ENCODE results near the gene SDSL. TPM values are rescaled to one million over a fixed set of nuclear protein-coding genes. Genes with fewer than 3 reads are reported as not detected.

The SDSL gene
- total and polyA plus RNA-seq, 2 of the 4 experiments (the other 2 are of a cell fraction): 6.3 to 10.9 TPM

DNA sequence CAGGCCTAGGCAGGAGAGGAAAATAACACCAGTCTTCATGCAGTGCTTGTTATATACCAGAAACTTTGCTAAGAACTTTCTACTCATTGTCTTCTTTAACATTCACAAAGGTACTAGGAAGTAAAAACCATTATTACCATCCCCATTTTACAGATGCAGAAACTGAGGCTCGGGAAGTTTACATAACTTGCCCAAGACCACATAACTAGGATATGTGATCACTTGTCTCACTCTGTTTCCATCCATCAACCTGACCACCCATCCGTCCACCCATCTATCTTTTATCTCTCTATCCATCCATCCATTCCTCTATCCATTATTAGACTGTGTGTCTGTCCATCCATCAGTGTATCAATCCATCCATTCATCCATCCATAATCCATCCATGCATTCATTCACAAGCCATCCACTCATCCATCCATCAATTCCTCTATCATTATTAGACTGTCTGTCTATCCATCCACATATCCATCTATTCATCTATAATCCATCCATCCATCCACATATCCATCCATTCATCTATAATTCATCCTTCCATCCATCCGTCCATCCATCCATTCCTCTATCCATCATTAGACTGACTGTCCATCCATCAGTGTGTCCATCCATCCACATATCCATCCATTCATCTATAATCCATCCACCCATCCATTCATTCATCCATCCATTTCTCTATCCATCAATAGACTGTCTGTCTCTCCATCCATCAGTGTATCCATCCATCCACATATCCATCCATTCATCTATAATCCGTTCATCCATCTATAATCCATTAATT lies 16.5 kb downstream of the SDSL start:
- Histone ChIP-seq H2BK5ac (ENCODE audit: low read depth, low read length, poor library complexity, severe bottlenecking) (no peak overlapping the region), H2AFZ (replicated peaks; ENCODE audit: low read length, poor library complexity) (no peak overlapping the region), H3K27me3 (ENCODE audit: control insufficient read depth, insufficient read depth, low read length) (peaks cover 11% of the 10 kb centered on the region), H2BK15ac (ENCODE audit: low read depth, low read length) (no peak overlapping the region), H3K18ac (ENCODE audit: low read depth, low read length) (no peak overlapping the region), H4K8ac (ENCODE audit: low read depth in 2 of 2, low read length in 2 of 2) (no peak overlapping the region), H3K56ac (ENCODE audit: extremely low read depth, insufficient read depth, low read length) (no peak overlapping the region), H3K4me3 (ENCODE audit: insufficient read depth, low read depth, low read length) (no peak overlapping the region), H4K91ac (ENCODE audit: insufficient read depth, low read depth, low read length) (no peak overlapping the region), H2AK9ac (replicated peaks; ENCODE audit: low read depth, low read length, poor library complexity) (no peak overlapping the region), H2BK20ac (ENCODE audit: low read depth, low read length) (no peak overlapping the region), H3K27ac (ENCODE audit: insufficient read depth, low read length) (no peak overlapping the region), H2BK120ac (ENCODE audit: low read depth, low read length) (no peak overlapping the region), H2AK5ac (ENCODE audit: low read depth, low read length) (no peak overlapping the region), H3K4ac (ENCODE audit: low read depth, low read length) (no peak overlapping the region), H3K79me1 (ENCODE audit: low read depth in 1 of 2, low read length in 2 of 2) (no peaks in the 10 kb centered on the region), H3K9ac (ENCODE audit: low read depth, low read length) (no peak overlapping the region), H4K20me1 (ENCODE audit: insufficient read depth, low read length) (no peaks in the 10 kb centered on the region), H4K5ac (ENCODE audit: low read depth, low read length) (no peak overlapping the region), H3K4me1 (ENCODE audit: control insufficient read depth, insufficient read depth, low read length) (no peaks in the 10 kb centered on the region), H3K14ac (replicated peaks; ENCODE audit: low read depth, low read length) (no peak overlapping the region), H3K9me3 (ENCODE audit: control insufficient read depth, insufficient read depth, low read length) (no peaks in the 10 kb centered on the region), H3K23ac (ENCODE audit: low read depth, low read length) (no peak overlapping the region), H3K4me2 (ENCODE audit: low read depth, low read length) (no peak overlapping the region), H3K9me1 (ENCODE audit: insufficient read depth, low read length) (no peaks in the 10 kb centered on the region), H3K36me3 (ENCODE audit: control insufficient read depth, insufficient read depth, low read length) (no peaks in the 10 kb centered on the region)
- DNase-seq (no peak), ATAC-seq (ENCODE audit: low read depth) (no peak)
- TF ChIP-seq RCOR1 (IDR thresholded peaks at IDR 0.05; ENCODE audit: insufficient replicate concordance, low read length) (no peak), RFX5 (IDR thresholded peaks at IDR 0.05; ENCODE audit: low read depth, low read length) (no peak), BHLHE40 (IDR thresholded peaks at IDR 0.05; ENCODE audit: low read depth, low read length) (no peak), MAFK (IDR thresholded peaks at IDR 0.05; ENCODE audit: low read depth, low read length) (no peak), NFE2L2 (IDR thresholded peaks at IDR 0.05; ENCODE audit: low read depth, low read length) (no peak), CHD1 (IDR thresholded peaks at IDR 0.05; ENCODE audit: low read depth, low read length) (no peak)
- TF ChIP-seq, protein P1, sequence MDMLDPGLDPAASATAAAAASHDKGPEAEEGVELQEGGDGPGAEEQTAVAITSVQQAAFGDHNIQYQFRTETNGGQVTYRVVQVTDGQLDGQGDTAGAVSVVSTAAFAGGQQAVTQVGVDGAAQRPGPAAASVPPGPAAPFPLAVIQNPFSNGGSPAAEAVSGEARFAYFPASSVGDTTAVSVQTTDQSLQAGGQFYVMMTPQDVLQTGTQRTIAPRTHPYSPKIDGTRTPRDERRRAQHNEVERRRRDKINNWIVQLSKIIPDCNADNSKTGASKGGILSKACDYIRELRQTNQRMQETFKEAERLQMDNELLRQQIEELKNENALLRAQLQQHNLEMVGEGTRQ (IDR thresholded peaks at IDR 0.05; ENCODE audit: low read depth, low read length): no peak
- CTCF ChIA-PET: no interaction called here
- no TSS peak for BruUV-seq (replicated peaks)
- in situ Hi-C loops (cut with MboI; ENCODE audit: low sequenced_read_pairs): no loop called here
- intact Hi-C loops (cut with micrococcal nuclease): loop anchor here (1.0 kb wide), 1 partner anchor 474 kb away; no protein-coding TSS in a partner anchor
- dilution Hi-C loops (cut with HindIII; ENCODE audit: low sequenced_read_pairs, unreplicated experiment): no loop called here
- POLR2A ChIA-PET (ENCODE audit: unreplicated experiment): no interaction called here
- WGBS, 2 experiments (ENCODE audit: extremely low coverage in 2 of 2, insufficient read length in 1 of 2): 59 to 100% methylated on average over 3 to 4 of the region's 4 CpGs
